GM19025 (cell line): Measurements from ENCODE around the gene PAN3.

Source experiments
- ATAC-seq: cut with Tn5 transposase; IDR thresholded peaks from one replicate; pipeline ENCODE4 v1.9.1; 2021; ENCODE audit warnings: mild to moderate bottlenecking, low read depth, moderate library complexity; ENCODE audit not compliant: unreplicated experiment

The PAN3 gene

DNA sequence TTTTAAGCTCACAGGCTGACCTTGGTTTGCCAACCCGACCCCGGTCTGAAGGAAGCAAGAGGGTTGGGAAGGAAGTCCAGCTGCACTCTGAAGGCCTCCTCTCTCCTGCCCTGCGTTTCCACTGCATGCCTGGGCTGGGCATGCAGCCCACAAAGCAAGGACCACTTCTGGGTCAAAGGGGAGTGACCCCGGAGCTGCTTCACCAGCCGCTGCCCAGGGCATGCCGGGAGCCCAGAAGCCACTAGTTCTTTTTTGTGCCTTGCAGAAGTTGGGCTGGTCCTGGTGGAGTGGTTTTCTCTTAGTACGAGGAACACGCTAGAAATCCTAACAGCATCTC, 189.9 kb downstream of the PAN3 start:
- no peak for ATAC-seq

DNA sequence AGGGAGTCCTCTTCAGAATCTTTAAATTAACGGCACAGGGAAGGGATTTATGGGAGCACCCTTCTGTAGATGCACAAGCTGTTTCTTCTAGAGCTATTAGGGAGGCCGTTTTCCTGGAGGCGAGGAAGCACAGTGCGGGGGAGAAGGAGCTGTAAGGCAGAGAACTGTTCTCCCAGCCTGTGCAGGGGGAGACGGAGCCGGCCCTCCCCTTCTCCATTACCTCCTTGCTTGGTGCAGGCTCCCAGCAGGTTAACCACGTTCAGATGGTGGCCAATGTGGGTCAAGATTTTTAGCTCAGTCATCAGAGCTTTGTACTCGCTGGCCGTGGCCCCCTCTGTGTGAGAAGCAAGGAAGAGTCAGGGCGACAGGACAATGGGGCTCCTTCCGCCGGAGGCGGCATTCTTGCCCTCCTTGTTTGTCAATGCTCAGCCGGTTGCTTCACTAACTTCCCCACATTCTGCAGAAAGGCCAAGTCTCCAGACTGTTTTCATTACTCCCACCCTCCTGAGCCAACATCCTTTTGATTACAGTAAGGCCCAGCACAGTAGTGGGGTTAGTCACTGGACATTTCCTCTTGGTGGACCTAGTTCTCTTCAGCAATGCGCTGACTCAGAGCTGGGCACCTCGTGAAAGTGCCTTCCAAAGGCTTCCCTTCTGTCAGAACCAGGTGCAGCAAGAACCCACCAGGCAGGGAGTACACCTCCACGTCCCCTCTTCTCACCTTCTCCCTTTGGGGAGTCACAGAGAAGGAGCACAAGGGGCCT, 191.2 kb downstream of the PAN3 start:
- no peak for ATAC-seq

DNA sequence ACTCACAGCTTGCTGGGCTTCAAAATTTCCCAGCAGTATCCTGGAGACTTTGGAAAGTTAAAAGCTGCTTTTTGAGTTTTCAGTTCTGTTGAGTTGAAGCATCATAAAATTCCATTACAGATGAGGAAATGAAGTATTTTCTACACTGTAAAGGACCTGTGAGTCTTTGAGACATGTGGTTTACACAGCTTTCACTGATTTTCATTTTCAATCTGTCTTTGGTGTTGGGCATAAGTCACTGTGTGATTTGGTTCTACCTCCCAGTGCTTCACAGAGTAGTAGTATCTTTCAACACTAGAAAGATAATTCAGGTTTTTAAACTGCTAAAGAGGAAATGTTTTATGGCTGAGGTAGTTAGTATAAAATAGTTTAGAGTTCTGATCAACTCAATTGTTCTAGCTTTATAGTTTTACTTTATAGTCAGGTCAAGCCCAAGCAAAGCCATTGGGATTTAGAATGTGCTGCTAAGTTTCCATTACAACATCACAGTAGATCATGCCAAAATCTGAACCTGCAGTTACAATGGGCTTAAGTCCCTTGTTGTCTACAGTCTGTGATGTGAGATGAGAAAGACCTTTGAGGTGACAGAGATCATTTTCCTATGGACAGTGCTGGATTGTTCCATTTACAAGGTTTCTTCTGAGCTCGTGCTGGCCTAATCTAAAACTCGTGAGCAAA, 195.0 kb downstream of the PAN3 start:
- ATAC-seq: no peak

DNA sequence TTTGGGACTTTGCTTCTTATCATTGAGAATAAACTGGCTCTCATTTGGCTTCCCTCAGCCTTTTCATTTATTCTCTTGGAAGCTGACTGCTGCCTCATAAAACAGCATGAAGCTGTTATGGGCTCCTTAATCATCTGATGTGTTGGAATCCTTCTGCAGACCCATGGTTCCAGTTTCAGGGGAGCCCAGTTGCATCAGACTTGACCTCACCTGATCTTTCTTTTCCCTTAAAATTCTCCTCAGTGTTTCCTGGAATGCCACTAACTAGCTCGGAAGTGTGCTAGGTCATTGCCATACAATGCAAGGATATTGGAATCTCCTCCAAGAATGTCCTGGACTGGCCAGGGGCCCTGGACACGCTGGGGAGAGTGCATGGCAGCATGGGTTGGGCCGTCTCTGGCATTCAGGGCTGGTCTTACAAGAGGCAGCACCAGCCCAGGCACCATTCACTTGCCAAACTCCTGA, 197.9 kb downstream of the PAN3 start:
- ATAC-seq: no peak

DNA sequence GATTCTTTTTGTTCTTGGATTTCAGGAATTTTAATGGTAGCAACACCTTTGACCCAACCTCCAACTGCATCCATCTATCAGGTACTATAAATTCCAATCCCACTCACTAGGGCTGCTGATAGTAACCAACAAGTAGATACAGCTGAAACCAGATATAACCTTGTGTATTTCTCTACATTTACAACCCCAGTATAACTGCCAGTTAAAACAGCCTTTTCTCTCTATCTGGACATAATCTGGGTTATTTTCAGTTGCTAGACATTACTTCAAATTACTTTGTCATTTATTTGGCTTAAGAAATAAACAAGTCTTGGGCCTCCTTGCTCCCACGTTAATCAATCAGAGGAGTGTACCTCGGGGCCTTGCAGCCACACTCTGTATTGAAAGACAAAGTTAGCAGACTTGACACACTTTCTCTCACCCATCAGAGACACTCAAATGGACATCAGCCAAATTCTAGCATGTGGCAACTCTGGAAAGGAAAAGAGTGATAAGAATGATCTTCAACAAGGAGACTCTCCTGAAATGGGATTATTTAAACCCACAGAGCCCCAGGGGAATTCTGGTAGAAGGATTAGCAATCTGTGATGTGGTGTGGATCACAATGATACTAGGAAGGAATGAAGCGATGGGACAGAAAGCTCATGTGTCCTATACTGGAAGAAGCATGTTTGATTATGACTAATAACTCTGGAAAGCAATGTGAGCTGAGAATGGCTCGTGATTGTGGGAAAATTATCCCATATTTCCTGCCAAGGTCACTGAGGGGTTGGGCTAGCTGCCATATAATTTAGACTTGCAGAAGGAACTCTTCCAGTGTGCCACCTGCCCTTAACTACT, 199.0 kb downstream of the PAN3 start:
- no peak for ATAC-seq

DNA sequence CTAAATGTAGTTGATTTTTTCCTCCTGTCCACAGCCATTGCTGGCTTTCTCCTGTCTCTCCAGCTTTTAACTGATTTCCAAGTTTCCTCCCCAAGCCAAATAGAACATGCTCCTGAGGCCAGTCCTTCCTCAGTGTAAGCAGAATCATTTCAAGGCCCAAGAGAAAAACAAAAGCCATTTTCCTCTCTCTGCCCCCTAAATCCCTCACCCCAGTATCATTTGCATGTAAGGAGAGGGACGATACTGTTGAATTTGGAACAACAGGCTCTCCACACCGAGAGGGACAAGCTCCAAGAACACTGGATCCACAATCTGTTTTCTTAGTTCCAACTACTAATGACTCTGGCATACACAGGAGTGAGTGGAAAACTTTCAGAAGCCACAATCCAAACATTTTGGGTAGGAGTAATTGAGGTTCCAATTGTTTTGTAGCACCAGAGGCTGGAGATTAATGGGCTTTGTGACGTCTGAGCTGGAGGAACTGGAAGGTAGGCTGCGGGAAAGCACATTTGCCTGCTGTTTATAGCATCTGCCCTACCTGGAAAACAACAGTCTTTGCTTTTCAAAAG, 199.7 kb downstream of the PAN3 start:
- no peak for ATAC-seq

DNA sequence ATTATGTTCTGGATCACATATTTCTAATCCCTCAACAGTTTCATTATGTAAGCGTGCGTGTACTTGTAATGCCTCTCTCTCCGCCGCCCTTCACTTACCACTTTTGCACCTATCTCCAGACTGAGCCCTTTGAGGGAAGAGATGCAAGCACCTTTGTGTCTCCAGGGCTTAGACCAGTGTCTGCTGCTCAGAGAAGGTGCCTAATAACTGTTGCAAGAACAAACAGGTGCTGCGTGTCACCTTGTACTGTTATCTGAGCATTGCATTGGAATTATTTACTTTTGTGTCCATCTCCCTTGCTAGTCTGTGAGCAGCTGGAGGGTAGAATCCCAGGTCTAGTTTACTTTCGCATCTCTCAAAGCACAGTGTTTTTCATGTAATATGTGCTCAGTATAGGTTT, 200.4 kb downstream of the PAN3 start:
- no peak for ATAC-seq

DNA sequence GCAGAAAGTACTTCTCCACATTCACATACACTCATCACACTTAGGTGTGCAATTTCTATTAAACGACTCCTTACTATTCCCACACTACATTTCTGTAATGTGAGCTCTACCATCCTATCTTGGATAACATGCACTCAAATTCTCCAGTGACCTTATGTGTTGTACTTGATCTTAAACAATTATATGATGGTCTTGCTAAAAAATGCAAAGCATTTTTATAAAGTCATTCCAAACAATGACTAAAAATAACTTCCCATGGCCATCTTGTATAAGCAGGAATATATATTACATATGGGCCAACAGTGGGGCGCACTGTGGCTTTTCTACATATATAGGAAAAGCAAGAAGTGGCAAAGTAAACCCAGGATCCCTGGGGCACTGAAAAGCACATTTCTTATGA, 201.1 kb downstream of the PAN3 start:
- no peak for ATAC-seq

DNA sequence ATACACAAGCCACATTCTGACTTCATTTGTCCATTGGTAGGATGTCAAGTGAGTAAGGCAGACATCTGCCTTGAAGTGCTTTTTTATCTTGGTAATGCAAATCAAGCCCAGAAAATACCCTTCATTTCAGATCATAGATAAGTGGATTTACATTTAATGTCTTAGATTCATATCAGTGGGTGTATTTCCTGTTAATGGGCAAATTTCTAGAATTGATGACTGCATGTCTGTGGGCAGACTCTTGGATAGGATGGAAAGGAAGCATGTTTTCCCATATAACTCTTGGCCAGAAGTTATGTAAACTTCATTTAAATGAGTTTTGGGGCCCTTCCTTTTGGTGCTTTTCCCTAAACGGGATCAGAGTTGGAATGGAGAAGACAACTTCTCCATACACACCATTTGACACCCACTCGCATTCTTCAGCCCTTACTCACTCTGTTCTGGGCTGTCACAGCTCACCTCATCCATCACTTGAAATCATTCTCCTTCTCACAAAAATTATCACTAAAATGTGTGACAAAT, 202.0 kb downstream of the PAN3 start:
- no peak for ATAC-seq

DNA sequence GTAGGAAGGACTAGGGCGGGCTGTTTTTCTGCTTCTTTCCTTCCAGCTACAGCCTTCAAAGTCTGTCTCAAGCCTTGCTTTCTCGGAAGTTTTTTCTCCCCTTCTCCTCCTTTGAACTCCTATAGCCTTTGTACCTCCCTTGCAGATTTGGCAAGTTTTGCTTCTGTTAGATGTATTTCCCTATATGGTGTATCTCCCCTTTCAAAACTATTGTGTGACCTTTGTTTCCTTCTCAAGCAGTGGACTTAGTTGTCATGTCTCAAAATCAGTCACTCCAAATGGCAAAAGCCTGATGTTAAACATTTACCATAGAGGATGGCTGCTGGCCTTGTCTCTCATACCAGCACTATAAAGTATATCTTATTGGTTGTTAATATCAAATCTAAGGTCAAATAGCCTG, 203.9 kb downstream of the PAN3 start:
- no peak for ATAC-seq

DNA sequence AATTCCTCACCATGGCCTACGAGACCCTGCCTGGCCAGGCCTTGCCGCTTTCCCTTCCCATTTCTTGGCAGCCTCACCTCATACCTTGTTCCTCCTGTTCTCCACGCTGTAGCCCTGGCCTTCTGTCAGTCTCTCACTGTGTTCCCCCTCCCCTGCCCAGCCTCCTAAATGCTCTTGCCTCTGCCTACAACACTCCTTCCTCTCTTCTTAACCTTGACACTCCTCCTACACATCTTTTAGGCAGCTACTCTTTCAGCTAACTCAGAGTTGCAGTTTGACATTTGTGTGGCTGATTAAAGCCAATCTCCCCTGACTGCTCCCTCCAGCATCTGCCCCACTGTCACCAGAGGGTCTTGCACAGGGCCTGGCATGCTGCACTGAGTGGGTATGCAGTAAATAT, 205.8 kb downstream of the PAN3 start:
- no peak for ATAC-seq
